Gastrocnemius medialis (tissue), 4 donors: ENCODE measurements around the gene TAS2R31.

Experiments
- POLR2A ChIP-seq, 2 donors: fragments of 450-650 bp; IDR thresholded peaks; one replicate each; pipeline ENCODE4 v1.6.1; 2017; ENCODE audit warnings: antibody characterized with exemption in 2 of 2, mild to moderate bottlenecking in 2 of 2, moderate library complexity in 2 of 2
- TF ChIP-seq, protein P1 (sequence below), 5 experiments: fragments of 450-650 bp in 3 of 5; fragments of 200-600 bp in 2 of 5; sonication (generic) in 2 of 5; IDR thresholded peaks in 4 of 5; conservative IDR thresholded peaks in 1 of 5; 1 replicate in 4 of 5; 2 replicates in 1 of 5; pipeline ENCODE4 v1.5.1; 2016 to 2019; ENCODE audit warnings: antibody characterized with exemption in 5 of 5, mild to moderate bottlenecking in 3 of 5, moderate library complexity in 3 of 5

DNA sequence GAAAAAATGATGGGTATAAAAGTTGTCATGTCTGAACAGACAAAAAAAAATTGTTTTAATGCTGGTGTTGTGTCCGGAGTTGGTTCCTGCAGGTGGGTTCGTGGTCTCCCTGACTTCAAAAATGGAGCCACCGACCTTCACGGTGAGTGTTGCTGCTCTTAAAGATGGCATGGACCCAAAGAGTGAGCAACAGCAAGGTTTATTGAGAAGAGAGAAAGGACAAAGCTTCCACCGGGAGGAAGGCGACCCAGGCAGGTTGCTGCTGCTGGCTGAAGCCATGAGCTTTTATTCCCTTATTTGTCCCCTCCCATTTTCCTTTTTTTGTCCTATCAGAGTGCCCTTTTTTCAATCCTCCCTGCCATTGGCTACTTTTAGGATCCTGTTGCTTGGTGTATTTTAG, at the start of gene TAS2R31:
- no peak for TF ChIP-seq POLR2A (IDR thresholded peaks at IDR 0.05)
- TF ChIP-seq, protein P1, sequence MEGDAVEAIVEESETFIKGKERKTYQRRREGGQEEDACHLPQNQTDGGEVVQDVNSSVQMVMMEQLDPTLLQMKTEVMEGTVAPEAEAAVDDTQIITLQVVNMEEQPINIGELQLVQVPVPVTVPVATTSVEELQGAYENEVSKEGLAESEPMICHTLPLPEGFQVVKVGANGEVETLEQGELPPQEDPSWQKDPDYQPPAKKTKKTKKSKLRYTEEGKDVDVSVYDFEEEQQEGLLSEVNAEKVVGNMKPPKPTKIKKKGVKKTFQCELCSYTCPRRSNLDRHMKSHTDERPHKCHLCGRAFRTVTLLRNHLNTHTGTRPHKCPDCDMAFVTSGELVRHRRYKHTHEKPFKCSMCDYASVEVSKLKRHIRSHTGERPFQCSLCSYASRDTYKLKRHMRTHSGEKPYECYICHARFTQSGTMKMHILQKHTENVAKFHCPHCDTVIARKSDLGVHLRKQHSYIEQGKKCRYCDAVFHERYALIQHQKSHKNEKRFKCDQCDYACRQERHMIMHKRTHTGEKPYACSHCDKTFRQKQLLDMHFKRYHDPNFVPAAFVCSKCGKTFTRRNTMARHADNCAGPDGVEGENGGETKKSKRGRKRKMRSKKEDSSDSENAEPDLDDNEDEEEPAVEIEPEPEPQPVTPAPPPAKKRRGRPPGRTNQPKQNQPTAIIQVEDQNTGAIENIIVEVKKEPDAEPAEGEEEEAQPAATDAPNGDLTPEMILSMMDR (IDR thresholded peaks at IDR 0.05 in 4 of 5, conservative IDR thresholded peaks at IDR 0.05 in 1 of 5): no peak
